Measurements from ENCODE around the gene SDE2.

DNA sequence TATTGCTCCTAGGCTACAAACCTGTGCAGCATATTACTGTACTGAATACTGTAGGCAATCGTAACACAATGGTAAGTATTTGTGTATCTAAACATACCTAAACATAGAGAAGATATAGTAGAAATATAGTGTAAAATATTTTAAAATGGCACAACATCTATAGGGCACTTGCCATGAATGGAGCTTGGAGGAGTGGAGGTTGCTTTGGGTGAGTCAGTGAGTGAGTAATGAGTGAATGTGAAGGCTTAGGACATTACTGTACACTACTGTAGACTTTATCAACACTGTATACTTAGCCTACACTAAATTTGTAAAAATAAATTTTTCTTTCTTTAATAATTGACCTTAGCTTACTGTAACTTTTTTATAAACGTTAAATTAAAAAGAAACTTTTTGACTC lies 66.1 kb downstream of the SDE2 start:
- TF ChIP-seq GATA2 (IDR thresholded peaks at IDR 0.05; ENCODE audit: low read depth, low read length), result no peak
- no peak for TF ChIP-seq GATA3 (IDR thresholded peaks at IDR 0.05; ENCODE audit: low read depth, low read length)

Data from SH-SY5Y (cell line).